Choroid plexus epithelial cell (primary cell): ENCODE measurements around the gene KCTD13.
A peak's percentile ranks its signal among the peaks of the same experiment; 100 is the strongest.
"Not testable (repeated sequence)": the region's sequence is repeated elsewhere in the genome, so short reads cannot be mapped to it uniquely, and the experiment has no call there.

ENCODE experiments used
- DNase-seq: peaks from one replicate; pipeline ENCODE4 v3.0.0-alpha.2; 2010; ENCODE audit warnings: low read depth
- H3K4me3 ChIP-seq: 2 replicates; pipeline ENCODE4 v1.5.1; 2011; ENCODE audit warnings: low read depth, mild to moderate bottlenecking, control low read depth, low read length, moderate library complexity
- TF ChIP-seq, protein P1 (sequence below): conservative IDR thresholded peaks from 2 replicates; pipeline ENCODE4 v1.5.1; 2011; ENCODE audit warnings: low read depth, mild to moderate bottlenecking, control low read depth, inconsistent platforms, low read length, moderate library complexity

Gene KCTD13

DNA sequence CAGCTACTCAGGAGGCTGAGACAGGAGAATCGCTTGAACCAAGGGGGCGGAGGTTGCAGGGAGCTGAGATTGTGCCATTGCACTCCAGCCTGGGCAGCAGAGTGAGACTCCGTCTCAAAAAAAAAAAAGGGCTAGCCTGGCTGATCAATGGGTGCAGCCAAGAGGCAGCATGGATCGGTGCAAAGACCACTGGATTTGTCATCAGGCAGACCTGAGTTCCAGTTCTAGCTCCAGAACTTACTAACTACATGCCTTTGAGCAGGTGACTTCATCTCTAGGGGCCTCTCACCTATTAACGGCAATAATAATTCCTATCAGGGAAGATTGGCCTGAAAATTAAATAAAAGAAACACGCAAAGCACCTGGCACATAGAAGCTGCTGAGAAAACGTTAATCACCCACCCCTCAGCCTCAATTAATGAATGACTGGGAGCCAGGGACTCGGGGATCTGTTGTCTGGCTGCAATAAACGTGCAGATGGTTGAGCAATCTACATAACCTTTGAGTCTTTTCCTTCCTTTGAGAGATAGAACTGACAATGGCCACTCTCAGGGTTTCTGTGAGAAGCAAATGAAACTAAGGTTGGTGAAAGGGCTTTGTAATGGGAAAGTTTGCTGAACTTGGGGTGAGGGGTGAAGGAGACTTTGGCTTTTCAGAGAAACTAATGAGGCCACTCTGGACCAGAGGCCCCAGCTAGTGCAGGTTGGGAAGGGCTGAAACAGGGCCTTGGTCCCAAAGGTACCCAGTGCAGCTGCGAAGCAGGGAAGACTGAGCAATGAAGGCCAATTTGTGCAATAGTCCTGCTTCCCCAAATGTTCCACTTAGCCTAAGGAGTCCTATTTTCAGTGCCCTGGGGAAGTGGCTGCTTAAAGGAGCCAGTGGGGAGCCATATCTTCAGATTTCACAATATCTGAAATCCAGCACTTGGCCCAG, 34.2 kb downstream of the KCTD13 start:
- no peak overlapping the region for H3K4me3 ChIP-seq
- TF ChIP-seq, protein P1, sequence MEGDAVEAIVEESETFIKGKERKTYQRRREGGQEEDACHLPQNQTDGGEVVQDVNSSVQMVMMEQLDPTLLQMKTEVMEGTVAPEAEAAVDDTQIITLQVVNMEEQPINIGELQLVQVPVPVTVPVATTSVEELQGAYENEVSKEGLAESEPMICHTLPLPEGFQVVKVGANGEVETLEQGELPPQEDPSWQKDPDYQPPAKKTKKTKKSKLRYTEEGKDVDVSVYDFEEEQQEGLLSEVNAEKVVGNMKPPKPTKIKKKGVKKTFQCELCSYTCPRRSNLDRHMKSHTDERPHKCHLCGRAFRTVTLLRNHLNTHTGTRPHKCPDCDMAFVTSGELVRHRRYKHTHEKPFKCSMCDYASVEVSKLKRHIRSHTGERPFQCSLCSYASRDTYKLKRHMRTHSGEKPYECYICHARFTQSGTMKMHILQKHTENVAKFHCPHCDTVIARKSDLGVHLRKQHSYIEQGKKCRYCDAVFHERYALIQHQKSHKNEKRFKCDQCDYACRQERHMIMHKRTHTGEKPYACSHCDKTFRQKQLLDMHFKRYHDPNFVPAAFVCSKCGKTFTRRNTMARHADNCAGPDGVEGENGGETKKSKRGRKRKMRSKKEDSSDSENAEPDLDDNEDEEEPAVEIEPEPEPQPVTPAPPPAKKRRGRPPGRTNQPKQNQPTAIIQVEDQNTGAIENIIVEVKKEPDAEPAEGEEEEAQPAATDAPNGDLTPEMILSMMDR: no peak
- DNase-seq: no peak

DNA sequence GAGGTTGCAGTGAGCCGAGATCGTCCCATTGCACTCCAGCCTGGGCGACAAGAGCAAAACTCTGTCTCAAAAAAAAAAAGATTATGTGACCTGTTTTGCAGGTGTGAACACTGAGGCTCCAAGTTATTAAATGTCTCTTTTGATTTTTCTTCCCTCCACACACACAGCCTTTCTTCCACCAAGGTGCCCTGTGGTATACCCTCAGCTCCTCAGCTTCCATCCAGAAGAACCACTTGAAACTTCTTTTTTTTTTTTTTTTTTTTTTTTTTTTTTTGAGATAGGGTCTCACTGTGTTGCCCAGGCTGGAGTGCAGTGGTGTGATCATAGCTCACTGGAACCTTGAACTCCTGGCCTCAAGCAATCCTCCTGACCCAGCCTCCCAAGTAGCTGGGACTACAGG, 36.7 kb downstream of the KCTD13 start:
- H3K4me3 ChIP-seq, DNase-seq: not testable (repeated sequence)

DNA sequence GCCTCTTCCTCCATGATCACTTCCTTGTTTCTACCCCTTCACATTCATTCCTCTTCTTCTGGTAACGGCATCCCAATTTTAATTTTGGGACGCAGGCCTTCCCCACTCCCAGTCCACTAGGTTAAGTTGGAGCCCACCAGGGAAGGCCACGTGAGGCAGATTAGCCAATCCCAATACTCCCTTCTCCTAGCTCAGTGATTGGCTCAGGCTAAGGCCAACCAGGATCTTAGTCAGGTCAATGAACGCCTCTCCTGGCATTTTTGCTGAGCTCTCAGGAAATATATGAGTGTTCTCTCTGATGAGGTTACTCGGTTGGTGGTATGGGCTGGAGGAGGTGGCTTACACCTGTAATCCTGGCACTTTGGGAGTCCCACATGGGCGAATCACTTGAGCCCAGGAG, 42.0 kb downstream of the KCTD13 start:
- no peak overlapping the region for H3K4me3 ChIP-seq
- TF ChIP-seq, protein P1: no peak

DNA sequence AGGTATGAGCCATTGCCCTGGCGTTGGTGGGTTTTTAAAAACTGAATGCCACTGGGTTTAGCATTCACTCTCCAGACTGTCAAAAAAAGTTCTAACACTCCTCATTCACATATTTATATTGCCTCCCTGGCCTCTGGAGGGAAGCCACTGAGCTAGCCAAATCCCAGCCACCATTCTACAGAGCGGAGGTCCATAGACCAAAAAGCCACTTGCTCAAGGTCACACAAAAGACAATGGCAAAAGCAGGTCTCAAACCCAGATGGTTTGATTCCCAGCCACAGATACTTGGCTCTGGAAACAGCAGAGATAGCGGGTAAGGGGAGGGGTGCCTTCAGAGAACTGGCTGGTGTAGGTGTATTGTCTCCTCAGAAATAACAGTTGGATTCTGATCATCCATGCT, 45.0 kb downstream of the KCTD13 start:
- TF ChIP-seq, protein P1: no peak
- no peak overlapping the region for H3K4me3 ChIP-seq
- DNase-seq: no peak

More for the DNA sequence above, 42.0 kb downstream of the KCTD13 start:
- DNase-seq: no peak

- H3K4me3 ChIP-seq: no peak overlapping the region
- TF ChIP-seq, protein P1: no peak
Observed at GRCh38 chr16:29878172-29878571, 47.9 kb downstream of the KCTD13 start.

DNA sequence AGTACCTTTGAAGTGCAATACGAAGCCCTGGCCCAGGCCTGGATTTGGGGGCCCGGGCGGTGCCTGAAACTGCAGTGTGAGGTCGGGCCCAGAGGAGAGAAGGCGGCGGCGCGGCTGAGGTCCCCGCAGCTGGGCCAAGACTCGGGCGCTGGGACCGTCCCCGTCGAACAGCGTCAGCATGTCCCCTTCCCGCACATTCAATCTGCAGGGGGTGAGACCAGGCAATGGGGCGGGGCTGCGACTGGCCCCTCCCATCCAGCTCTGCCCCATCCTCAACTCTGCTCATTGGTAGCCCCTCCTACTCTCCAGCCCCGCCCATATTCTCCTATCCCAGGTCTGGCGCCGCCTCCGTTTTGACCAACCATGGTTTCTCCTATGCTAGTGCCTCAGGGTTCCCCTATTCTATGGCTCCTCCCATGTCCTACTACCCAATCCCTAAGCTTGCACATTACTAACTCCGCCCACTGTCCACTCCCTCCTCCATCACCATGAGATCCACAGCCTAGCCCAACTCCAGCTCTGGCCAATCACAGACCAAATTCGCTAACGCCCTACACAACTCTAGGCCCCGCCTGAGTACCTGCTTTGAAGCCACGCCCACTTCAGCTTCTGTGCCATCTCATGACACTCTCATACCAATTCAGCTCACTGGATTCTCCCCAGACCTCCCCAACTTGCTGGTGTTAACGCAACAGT, 48.6 kb downstream of the KCTD13 start:
- DNase-seq: peak; percentile 46
- TF ChIP-seq, protein P1: no peak
- no peak overlapping the region for H3K4me3 ChIP-seq

More at GRCh38 chr16:29878172-29878571, 47.9 kb downstream of the KCTD13 start:
- DNase-seq: no peak

DNA sequence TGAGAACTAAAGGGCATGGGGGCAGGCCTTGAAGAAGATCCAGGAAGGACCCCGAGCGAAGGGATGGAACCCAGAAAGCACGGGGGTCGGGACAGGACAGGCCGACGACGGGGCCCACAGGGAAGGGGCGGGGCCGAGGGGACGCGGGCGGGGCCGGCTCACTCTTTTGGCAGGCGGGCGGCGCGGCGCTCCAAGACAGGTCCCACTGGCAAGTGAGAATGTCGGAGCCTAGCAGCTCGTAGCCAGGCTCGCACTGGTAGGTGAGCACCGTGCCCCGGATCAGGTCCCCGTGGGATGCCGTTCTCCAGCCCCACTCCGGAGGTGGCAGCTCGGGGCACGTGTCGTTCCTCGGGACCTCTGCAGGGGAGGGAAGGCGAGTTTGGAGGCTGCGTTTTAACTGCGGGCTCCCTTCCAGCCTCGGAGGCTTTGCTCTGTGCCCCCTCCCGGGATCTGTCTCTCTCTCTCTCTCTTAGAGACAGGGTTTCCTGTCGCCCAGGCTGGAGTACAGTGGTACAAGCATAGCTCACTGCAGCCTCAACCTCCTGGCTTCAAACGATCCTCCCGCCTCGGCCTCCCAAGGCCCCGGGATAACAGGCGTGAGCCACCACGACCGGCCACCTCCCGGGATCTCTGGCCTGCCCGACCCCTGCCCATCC, 49.3 kb downstream of the KCTD13 start:
- DNase-seq: no peak
- H3K4me3 ChIP-seq: no peak overlapping the region
- TF ChIP-seq, protein P1: no peak
